Mesenchymal stem cell (in vitro differentiated cells and primary cell): ENCODE results near the gene EIF2AK3. TPM values are rescaled to one million over a fixed set of nuclear protein-coding genes. Genes with fewer than 3 reads are reported as not detected.

ENCODE experiments used
- DNase-seq: peaks from one replicate; pipeline ENCODE4 v3.0.0-alpha.2; 2013
- H2AFZ ChIP-seq: one replicate; pipeline ENCODE4 v1.6.1; 2013; ENCODE audit warnings: low read depth, mild to moderate bottlenecking, control low read depth, inconsistent platforms, low read length, moderate library complexity
- H2AK5ac ChIP-seq: 2 replicates; pipeline ENCODE4 v1.6.1; 2013; ENCODE audit warnings: low read length, moderate library complexity, mild to moderate bottlenecking, inconsistent platforms; ENCODE audit not compliant: severe bottlenecking
- H2BK120ac ChIP-seq: one replicate; pipeline ENCODE4 v1.6.1; 2013; ENCODE audit warnings: low read depth, mild to moderate bottlenecking, inconsistent platforms, low read length, moderate library complexity
- H2BK12ac ChIP-seq, 2 experiments: one replicate each; pipeline ENCODE4 v1.6.1; 2013; ENCODE audit warnings: inconsistent platforms in 2 of 2, low read length in 2 of 2, mild to moderate bottlenecking in 2 of 2, moderate library complexity in 2 of 2, control low read depth in 1 of 2
- H2BK15ac ChIP-seq: one replicate; pipeline ENCODE4 v1.6.1; 2013; ENCODE audit warnings: mild to moderate bottlenecking, low read depth, inconsistent platforms; ENCODE audit not compliant: poor library complexity, severe bottlenecking
- H2BK5ac ChIP-seq: 2 replicates; pipeline ENCODE4 v1.6.1; 2013; ENCODE audit warnings: low read depth, mild to moderate bottlenecking, low read length, control low read depth, inconsistent platforms; ENCODE audit not compliant: poor library complexity, severe bottlenecking
- H3K14ac ChIP-seq, 2 experiments: one replicate each; pipeline ENCODE4 v1.6.1; 2013; ENCODE audit warnings: inconsistent platforms in 2 of 2, low read length in 2 of 2, control low read depth in 1 of 2, mild to moderate bottlenecking in 1 of 2, moderate library complexity in 1 of 2
- H3K18ac ChIP-seq, 2 experiments: one replicate each; pipeline ENCODE4 v1.6.1; 2013; ENCODE audit warnings: inconsistent platforms in 2 of 2, low read length in 2 of 2, control low read depth in 1 of 2, low read depth in 1 of 2, mild to moderate bottlenecking in 1 of 2
- H3K23ac ChIP-seq, 2 experiments: one replicate each; pipeline ENCODE4 v1.6.1; 2013; ENCODE audit warnings: inconsistent platforms in 2 of 2, low read length in 2 of 2, mild to moderate bottlenecking in 2 of 2, moderate library complexity in 2 of 2, control low read depth in 1 of 2
- H3K27ac ChIP-seq: 2 replicates; pipeline ENCODE4 v1.5.1; 2013; ENCODE audit warnings: mild to moderate bottlenecking, moderate library complexity, low read length, control low read depth, inconsistent platforms; ENCODE audit not compliant: poor library complexity, severe bottlenecking
- H3K27me3 ChIP-seq, 2 experiments: 2 replicates each; pipeline versions ENCODE4 v1.6.1 to v1.7.0; 2013; ENCODE audit warnings: low read length in 2 of 2, mild to moderate bottlenecking in 2 of 2, moderate library complexity in 2 of 2, control low read depth in 1 of 2, inconsistent platforms in 1 of 2; ENCODE audit not compliant: control insufficient read depth in 1 of 2, insufficient read depth in 1 of 2
- H3K36me3 ChIP-seq, 2 experiments: 2 replicates each; pipeline versions ENCODE4 v1.6.1 to v1.7.0; 2013; ENCODE audit warnings: low read length in 2 of 2, control low read depth in 1 of 2, inconsistent platforms in 1 of 2, low read depth in 1 of 2, mild to moderate bottlenecking in 1 of 2; ENCODE audit not compliant: insufficient read depth in 2 of 2, control insufficient read depth in 1 of 2
- H3K4ac ChIP-seq, 2 experiments: one replicate each; pipeline ENCODE4 v1.6.1; 2013; ENCODE audit warnings: inconsistent platforms in 2 of 2, low read length in 2 of 2, mild to moderate bottlenecking in 2 of 2, moderate library complexity in 2 of 2, control low read depth in 1 of 2, low read depth in 1 of 2
- H3K4me1 ChIP-seq: 2 replicates; pipeline ENCODE4 v1.6.1; 2013; ENCODE audit warnings: low read depth, low read length, control low read depth; ENCODE audit not compliant: control insufficient read depth, insufficient read depth
- H3K4me2 ChIP-seq: 2 replicates; pipeline ENCODE4 v1.6.1; 2013; ENCODE audit warnings: low read length, mild to moderate bottlenecking, inconsistent platforms; ENCODE audit not compliant: poor library complexity, severe bottlenecking
- H3K4me3 ChIP-seq, 2 experiments: 2 replicates each; pipeline versions ENCODE4 v1.5.1 to v1.7.0; 2013; ENCODE audit warnings: low read length in 2 of 2, mild to moderate bottlenecking in 2 of 2, control low read depth in 1 of 2, low read depth in 1 of 2; ENCODE audit not compliant: insufficient read depth in 1 of 2
- H3K79me1 ChIP-seq: replicated peaks from 2 replicates; pipeline ENCODE4 v1.6.1; 2013; ENCODE audit warnings: mild to moderate bottlenecking, control low read depth, low read length, inconsistent platforms; ENCODE audit not compliant: poor library complexity, severe bottlenecking
- H3K9ac ChIP-seq: 2 replicates; pipeline ENCODE4 v1.7.0; 2013; ENCODE audit warnings: mild to moderate bottlenecking, low read length, moderate library complexity
- H3K9me3 ChIP-seq: 2 replicates; pipeline ENCODE4 v1.7.0; 2013; ENCODE audit warnings: mild to moderate bottlenecking, low read length; ENCODE audit not compliant: control insufficient read depth
- H4K8ac ChIP-seq: one replicate; pipeline ENCODE4 v1.6.1; 2013; ENCODE audit warnings: inconsistent platforms, mild to moderate bottlenecking, low read length, moderate library complexity
- H4K91ac ChIP-seq: one replicate; pipeline ENCODE4 v1.6.1; 2013; ENCODE audit warnings: mild to moderate bottlenecking, low read length, inconsistent platforms
- WGBS: methylation state at CpG from one replicate; pipeline ENCODE4 v1.1.7; 2013; ENCODE audit warnings: mixed read lengths; 5-methylcytosine and 5-hydroxymethylcytosine counted together
- polyA plus RNA-seq, 2 experiments: library from polyadenylated mRNA; stranded (reverse); fragments of 200-250 nt; gene quantifications; one replicate each; pipeline ENCODE4 v1.2.3, GENCODE V29; 2013

The EIF2AK3 gene
- 12.2 TPM for polyA plus RNA-seq (2013, experiment 1 of 2)
- polyA plus RNA-seq (2013, experiment 2 of 2) = 14.6 TPM

GRCh38 chr2:88627055-88627855, at the start of gene EIF2AK3:
EIF2AK3 (minus strand) TSS chr2:88627464; CDS start chr2:88627274, 190 bp downstream.
- no peak within 1 kb of the TSS for H2BK5ac ChIP-seq
- H3K14ac ChIP-seq = peak within 1 kb of the TSS in 1 of 2 experiments; percentile 100
- peak within 1 kb of the TSS; percentile 97 to 100 for H3K23ac ChIP-seq
- no peaks in the 10 kb centered on the region for H3K27me3 ChIP-seq
- H3K27ac ChIP-seq = peak within 1 kb of the TSS; percentile 99
- H2BK12ac ChIP-seq = peak within 1 kb of the TSS; percentile 90 to 93
- H3K18ac ChIP-seq = peak within 1 kb of the TSS; percentile 98 to 100
- H2BK120ac ChIP-seq = peak within 1 kb of the TSS; percentile 81
- WGBS = under 1% methylated on average over 75 of the region's 75 CpGs
- peak within 1 kb of the TSS; percentile 86 for H3K4me2 ChIP-seq
- peak within 1 kb of the TSS; percentile 96 for H2AFZ ChIP-seq
- H3K4me1 ChIP-seq = peaks cover 4% of the 10 kb centered on the region
- peak within 1 kb of the TSS; percentile 93 to 100 for H3K4me3 ChIP-seq
- H4K91ac ChIP-seq = peak within 1 kb of the TSS; percentile 99
- peak within 1 kb of the TSS; percentile 92 to 98 for H3K4ac ChIP-seq
- no peaks in the 10 kb centered on the region for H3K36me3 ChIP-seq
- no peaks in the 10 kb centered on the region for H3K9me3 ChIP-seq
- H4K8ac ChIP-seq = peak within 1 kb of the TSS; percentile 98
- peaks cover 9% of the 10 kb centered on the region for H3K79me1 ChIP-seq
- no peak within 1 kb of the TSS for H2AK5ac ChIP-seq
- H2BK15ac ChIP-seq = peak within 1 kb of the TSS; percentile 100
- H3K9ac ChIP-seq = peak within 1 kb of the TSS; percentile 93
- peak; percentile 100 for DNase-seq

- no peaks in the 10 kb centered on the region for H3K9me3 ChIP-seq
- H3K36me3 ChIP-seq = no peaks in the 10 kb centered on the region
- H3K4me3 ChIP-seq = no peak overlapping the region
- H2BK15ac ChIP-seq = no peak overlapping the region
- no peak overlapping the region for H3K23ac ChIP-seq
- H3K18ac ChIP-seq = no peak overlapping the region
- no peak overlapping the region for H3K14ac ChIP-seq
- no peak overlapping the region for H4K91ac ChIP-seq
- H2BK12ac ChIP-seq = no peak overlapping the region
- H3K4me2 ChIP-seq = no peak overlapping the region
- no peaks in the 10 kb centered on the region for H3K79me1 ChIP-seq
- H2AFZ ChIP-seq = no peak overlapping the region
- H3K4ac ChIP-seq = no peak overlapping the region
- H2BK5ac ChIP-seq = no peak overlapping the region
- peaks cover 0 to 20% of the 10 kb centered on the region in 2 experiments for H3K27me3 ChIP-seq
- no CpG with 5 or more reads among the region's 1 CpG for WGBS
- H3K27ac ChIP-seq = no peak overlapping the region
- H3K9ac ChIP-seq = no peak overlapping the region
- H4K8ac ChIP-seq = no peak overlapping the region
- H3K4me1 ChIP-seq = peaks cover 2% of the 10 kb centered on the region
- DNase-seq = no peak
- H2BK120ac ChIP-seq = no peak overlapping the region
- no peak overlapping the region for H2AK5ac ChIP-seq
Observed at GRCh38 chr2:88673363-88673762, 46.1 kb upstream of the EIF2AK3 start.

GRCh38 chr2:88671786-88672427, 44.6 kb upstream of the EIF2AK3 start:
- no peak overlapping the region for H2BK5ac ChIP-seq
- H2BK15ac ChIP-seq = no peak overlapping the region

More at GRCh38 chr2:88671786-88672427, 44.6 kb upstream of the EIF2AK3 start:
- Histone ChIP-seq H3K27me3 (peaks cover 0 to 29% of the 10 kb centered on the region in 2 experiments), H2AFZ (no peak overlapping the region), H2BK120ac (no peak overlapping the region), H3K4ac (no peak overlapping the region), H3K4me2 (no peak overlapping the region), H3K9ac (peak overlapping the region; percentile 6), H4K91ac (no peak overlapping the region), H4K8ac (no peak overlapping the region), H3K14ac (no peak overlapping the region), H3K9me3 (no peaks in the 10 kb centered on the region), H3K36me3 (no peaks in the 10 kb centered on the region), H3K27ac (no peak overlapping the region), H3K79me1 (no peaks in the 10 kb centered on the region), H2BK12ac (no peak overlapping the region), H2AK5ac (no peak overlapping the region), H3K23ac (no peak overlapping the region), H3K18ac (no peak overlapping the region), H3K4me3 (no peak overlapping the region), H3K4me1 (peaks cover 2% of the 10 kb centered on the region)
- peak; percentile 67 for DNase-seq
- 48% methylated on average over 10 of the region's 11 CpGs for WGBS
